Measurements from ENCODE around the gene PPFIA2. TPM values are rescaled to one million over a fixed set of nuclear protein-coding genes. Genes with fewer than 3 reads are reported as not detected.

Gene PPFIA2
- total RNA-seq, 1 donor from 2014 or later, result 1.1 TPM

DNA sequence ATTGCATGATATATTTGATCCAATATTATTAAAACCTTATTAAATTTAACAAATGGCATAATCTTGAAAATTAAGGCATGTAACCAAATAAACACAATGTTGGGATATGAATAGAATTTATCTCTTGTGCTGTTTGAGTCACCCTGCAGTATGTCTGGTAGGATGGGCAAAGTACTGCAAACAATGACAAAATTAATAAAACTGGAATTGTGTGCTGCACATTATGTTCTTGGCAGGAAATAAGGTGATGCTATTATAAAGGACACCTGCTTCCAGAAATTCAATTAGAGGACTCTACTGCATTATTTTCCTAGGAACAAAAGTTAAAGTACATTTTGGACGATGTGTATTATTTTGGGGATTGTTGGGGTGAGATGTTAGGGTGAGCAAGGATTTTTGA lies 132.7 kb downstream of the PPFIA2 start:
- Mint-ChIP-seq H3K27me3 (ENCODE audit: low read depth) (peaks cover 22% of the 10 kb centered on the region), H3K4me1 (no peaks in the 10 kb centered on the region), H3K36me3 (no peaks in the 10 kb centered on the region), H3K27ac (no peak overlapping the region), H3K9me3 (no peaks in the 10 kb centered on the region), H3K4me3 (no peak overlapping the region)
- DNase-seq (ENCODE audit: low spot score in 2 of 2, unreplicated experiment in 2 of 2), result no peak
- TF ChIP-seq, protein P1, sequence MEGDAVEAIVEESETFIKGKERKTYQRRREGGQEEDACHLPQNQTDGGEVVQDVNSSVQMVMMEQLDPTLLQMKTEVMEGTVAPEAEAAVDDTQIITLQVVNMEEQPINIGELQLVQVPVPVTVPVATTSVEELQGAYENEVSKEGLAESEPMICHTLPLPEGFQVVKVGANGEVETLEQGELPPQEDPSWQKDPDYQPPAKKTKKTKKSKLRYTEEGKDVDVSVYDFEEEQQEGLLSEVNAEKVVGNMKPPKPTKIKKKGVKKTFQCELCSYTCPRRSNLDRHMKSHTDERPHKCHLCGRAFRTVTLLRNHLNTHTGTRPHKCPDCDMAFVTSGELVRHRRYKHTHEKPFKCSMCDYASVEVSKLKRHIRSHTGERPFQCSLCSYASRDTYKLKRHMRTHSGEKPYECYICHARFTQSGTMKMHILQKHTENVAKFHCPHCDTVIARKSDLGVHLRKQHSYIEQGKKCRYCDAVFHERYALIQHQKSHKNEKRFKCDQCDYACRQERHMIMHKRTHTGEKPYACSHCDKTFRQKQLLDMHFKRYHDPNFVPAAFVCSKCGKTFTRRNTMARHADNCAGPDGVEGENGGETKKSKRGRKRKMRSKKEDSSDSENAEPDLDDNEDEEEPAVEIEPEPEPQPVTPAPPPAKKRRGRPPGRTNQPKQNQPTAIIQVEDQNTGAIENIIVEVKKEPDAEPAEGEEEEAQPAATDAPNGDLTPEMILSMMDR (IDR thresholded peaks at IDR 0.05; ENCODE audit: unreplicated experiment), result no peak

DNA sequence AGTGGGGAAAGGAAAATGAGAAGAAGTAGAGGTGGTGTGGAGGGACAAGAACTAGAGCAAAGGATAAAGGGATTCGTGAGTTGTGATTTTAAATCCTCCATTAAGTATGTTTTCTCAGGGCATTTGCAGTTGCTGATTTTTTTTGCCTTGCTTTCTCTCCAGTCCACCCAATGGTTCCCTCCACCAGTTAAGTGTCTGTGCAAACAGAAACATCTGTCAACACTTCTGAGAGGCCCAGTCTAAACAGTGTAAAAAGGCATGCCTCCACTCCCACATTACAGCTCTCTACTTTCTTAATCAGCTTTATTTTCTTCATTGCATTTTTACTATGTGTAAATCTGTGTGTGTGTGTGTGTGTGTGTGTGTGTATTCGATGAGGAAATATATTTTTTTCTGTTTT lies 141.2 kb downstream of the PPFIA2 start:
- TF ChIP-seq, protein P1 (IDR thresholded peaks at IDR 0.05; ENCODE audit: unreplicated experiment), result no peak
- Mint-ChIP-seq H3K9me3 (no peaks in the 10 kb centered on the region), H3K27ac (no peak overlapping the region), H3K27me3 (ENCODE audit: low read depth) (peaks cover 38% of the 10 kb centered on the region), H3K4me1 (no peaks in the 10 kb centered on the region), H3K4me3 (no peak overlapping the region), H3K36me3 (no peaks in the 10 kb centered on the region)
- no peak for DNase-seq (ENCODE audit: low spot score in 2 of 2, unreplicated experiment in 2 of 2)

- no peak for DNase-seq (ENCODE audit: low spot score in 2 of 2, unreplicated experiment in 2 of 2)
- no peaks in the 10 kb centered on the region for H3K9me3 Mint-ChIP-seq
- H3K4me3 Mint-ChIP-seq, result no peak overlapping the region
- H3K36me3 Mint-ChIP-seq, result no peaks in the 10 kb centered on the region
- TF ChIP-seq, protein P1 (IDR thresholded peaks at IDR 0.05; ENCODE audit: unreplicated experiment), result no peak
- no peak overlapping the region for H3K27ac Mint-ChIP-seq
- H3K27me3 Mint-ChIP-seq (ENCODE audit: low read depth), result peaks cover 18% of the 10 kb centered on the region
- H3K4me1 Mint-ChIP-seq, result no peaks in the 10 kb centered on the region
Observed at GRCh38 chr12:81615026-81615588, 144.0 kb downstream of the PPFIA2 start.

DNA sequence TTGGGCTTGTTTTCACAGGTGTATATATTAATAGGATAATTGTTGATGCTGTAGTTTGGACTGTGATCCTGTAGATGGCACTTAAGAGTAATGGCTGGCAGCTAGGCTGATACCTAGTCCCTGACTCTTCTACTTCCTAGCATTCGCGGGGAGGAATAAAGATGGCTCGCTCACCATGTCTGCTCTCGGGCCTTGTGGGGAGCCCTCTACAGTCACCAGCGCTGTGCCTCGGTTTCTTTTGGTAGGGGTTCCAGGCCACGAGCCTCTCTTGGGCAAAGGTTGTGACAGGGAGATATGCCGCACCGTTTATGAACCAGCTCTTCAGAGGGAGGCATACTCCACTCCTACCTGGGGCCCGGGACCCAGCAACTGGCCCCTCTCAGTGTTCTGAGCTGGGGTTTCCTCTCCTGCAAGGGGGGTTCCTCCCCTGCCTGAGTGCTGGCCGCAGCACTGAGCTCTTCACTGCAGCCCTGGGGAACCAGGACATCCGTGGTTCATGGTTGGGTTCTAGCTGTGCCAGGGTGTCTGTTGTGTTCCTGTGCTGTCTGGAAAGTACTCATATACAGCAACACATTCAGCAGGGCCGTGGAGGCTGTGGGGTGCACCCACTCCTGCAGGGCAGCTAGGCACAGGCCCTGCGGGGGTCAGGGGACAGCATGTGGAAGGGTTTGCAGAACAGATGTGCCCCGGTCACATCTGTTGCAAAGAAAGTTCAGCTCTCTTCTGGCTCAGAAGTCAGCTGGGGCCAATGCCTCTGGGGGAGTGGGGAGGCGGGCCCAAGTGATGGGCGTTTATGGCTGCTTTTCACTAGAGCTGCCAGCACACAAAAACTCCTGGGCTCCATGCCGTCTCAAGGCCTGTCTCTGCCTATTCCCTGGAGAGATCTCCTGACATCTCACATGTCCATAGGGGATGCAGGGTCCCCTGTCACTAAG lies 147.9 kb downstream of the PPFIA2 start:
- Mint-ChIP-seq H3K36me3 (no peaks in the 10 kb centered on the region), H3K4me1 (no peaks in the 10 kb centered on the region), H3K27ac (no peak overlapping the region), H3K4me3 (no peak overlapping the region), H3K27me3 (ENCODE audit: low read depth) (peaks cover 31% of the 10 kb centered on the region), H3K9me3 (no peaks in the 10 kb centered on the region)
- TF ChIP-seq, protein P1 (IDR thresholded peaks at IDR 0.05; ENCODE audit: unreplicated experiment), result no peak
- no peak for DNase-seq (ENCODE audit: low spot score in 2 of 2, unreplicated experiment in 2 of 2)

GRCh38 chr12:81597928-81598604 lies 161.1 kb downstream of the PPFIA2 start:
- Mint-ChIP-seq H3K9me3 (no peaks in the 10 kb centered on the region), H3K36me3 (no peaks in the 10 kb centered on the region), H3K27ac (no peak overlapping the region), H3K27me3 (ENCODE audit: low read depth) (peaks cover 24% of the 10 kb centered on the region), H3K4me3 (no peak overlapping the region), H3K4me1 (peaks cover 2% of the 10 kb centered on the region)
- no peak for DNase-seq (ENCODE audit: low spot score in 2 of 2, unreplicated experiment in 2 of 2)
- TF ChIP-seq, protein P1 (IDR thresholded peaks at IDR 0.05; ENCODE audit: unreplicated experiment), result no peak

Data from mesothelial cell of epicardium (in vitro differentiated cells).